Suprapubic skin (tissue), 4 donors: ENCODE data around the gene ZDHHC12.

Experiments used
- CTCF ChIP-seq, 2 donors: fragments of 200-600 bp in 1 of 2; fragments of 450-650 bp in 1 of 2; sonication (generic) in 1 of 2; IDR thresholded peaks; one replicate each; pipeline ENCODE4 v1.5.1; 2016 to 2019; ENCODE audit warnings: antibody characterized with exemption in 2 of 2, mild to moderate bottlenecking in 1 of 2, moderate library complexity in 1 of 2
- EP300 ChIP-seq: sonication (generic); formaldehyde crosslinking; IDR thresholded peaks from one replicate; pipeline ENCODE4 v1.6.1; 2017; ENCODE audit warnings: antibody characterized with exemption
- POLR2A ChIP-seq, 2 donors: fragments of 450-650 bp; IDR thresholded peaks; one replicate each; pipeline ENCODE4 v1.6.1; 2017; ENCODE audit warnings: antibody characterized with exemption in 2 of 2, mild to moderate bottlenecking in 2 of 2, moderate library complexity in 2 of 2
- POLR2AphosphoS5 ChIP-seq, 3 donors: sonication (generic); formaldehyde crosslinking; IDR thresholded peaks; one replicate each; pipeline ENCODE4 v1.6.1; 2017; ENCODE audit warnings: antibody characterized with exemption in 3 of 3

- no peak for TF ChIP-seq EP300
- no peak for TF ChIP-seq POLR2A (IDR thresholded peaks at IDR 0.05)
- no peak for TF ChIP-seq CTCF (IDR thresholded peaks at IDR 0.05)
- TF ChIP-seq POLR2AphosphoS5 (IDR thresholded peaks at IDR 0.05), result no peak
These were observed 29.6 kb downstream of the ZDHHC12 start for GRCh38 chr9:128694344-128694743.
